Measurements from ENCODE around the gene DOCK8.

The DOCK8 gene

GRCh38 chr9:504921-505740, 290.5 kb downstream of the DOCK8 start:
- no peak for ATAC-seq
- TF ChIP-seq ESRRG (CRISPR knock-in tag; IDR thresholded peaks at IDR 0.05) (no peak), POU6F1 (CRISPR knock-in tag; IDR thresholded peaks at IDR 0.05; ENCODE audit: borderline replicate concordance, low read depth) (no peak), ZNF8 (CRISPR knock-in tag; IDR thresholded peaks at IDR 0.05) (no peak), PATZ1 (CRISPR knock-in tag; IDR thresholded peaks at IDR 0.05; ENCODE audit: borderline replicate concordance) (no peak), ISL1 (CRISPR knock-in tag; IDR thresholded peaks at IDR 0.05) (no peak), RARB (CRISPR knock-in tag; IDR thresholded peaks at IDR 0.05) (no peak), SNAI2 (CRISPR knock-in tag; IDR thresholded peaks at IDR 0.05) (no peak), CSDC2 (CRISPR knock-in tag; IDR thresholded peaks at IDR 0.05) (no peak), CREB5 (CRISPR knock-in tag; IDR thresholded peaks at IDR 0.05; ENCODE audit: low read depth) (no peak), ARNTL (CRISPR knock-in tag; IDR thresholded peaks at IDR 0.05; ENCODE audit: borderline replicate concordance, low read depth) (no peak), ZFP3 (CRISPR knock-in tag; IDR thresholded peaks at IDR 0.05) (no peak), ZC3H10 (CRISPR knock-in tag; IDR thresholded peaks at IDR 0.05) (no peak), BACH2 (CRISPR knock-in tag; IDR thresholded peaks at IDR 0.05; ENCODE audit: borderline replicate concordance) (no peak)

GRCh38 chr9:505741-506059, 291.0 kb downstream of the DOCK8 start:
- no peak for TF ChIP-seq ZNF8 (CRISPR knock-in tag; IDR thresholded peaks at IDR 0.05)
- TF ChIP-seq ESRRG (CRISPR knock-in tag; IDR thresholded peaks at IDR 0.05): no peak
- no peak for TF ChIP-seq PATZ1 (CRISPR knock-in tag; IDR thresholded peaks at IDR 0.05; ENCODE audit: borderline replicate concordance)
- no peak for TF ChIP-seq GLIS3 (CRISPR knock-in tag; IDR thresholded peaks at IDR 0.05)
- no peak for TF ChIP-seq RARB (CRISPR knock-in tag; IDR thresholded peaks at IDR 0.05)
- TF ChIP-seq CREB5 (CRISPR knock-in tag; IDR thresholded peaks at IDR 0.05; ENCODE audit: low read depth): no peak
- TF ChIP-seq ZNF565 (CRISPR knock-in tag; conservative IDR thresholded peaks at IDR 0.05; ENCODE audit: low read depth): no peak
- no peak for TF ChIP-seq TSHZ2 (CRISPR knock-in tag; IDR thresholded peaks at IDR 0.05)
- TF ChIP-seq ISL1 (CRISPR knock-in tag; IDR thresholded peaks at IDR 0.05): no peak
- TF ChIP-seq ZFP30 (CRISPR knock-in tag; IDR thresholded peaks at IDR 0.05): no peak
- no peak for TF ChIP-seq ZC3H10 (CRISPR knock-in tag; IDR thresholded peaks at IDR 0.05)
- TF ChIP-seq PPARA (CRISPR knock-in tag; IDR thresholded peaks at IDR 0.05; ENCODE audit: borderline replicate concordance): no peak
- ATAC-seq: no peak

Data from SK-N-SH treated with all-trans-retinoic acid at 6 μM for 48 hours (cell line).